Measurements from ENCODE around the gene ORAI3. TPM values are rescaled to one million over a fixed set of nuclear protein-coding genes. Genes with fewer than 3 reads are reported as not detected.

Gene ORAI3
- polyA plus RNA-seq, 2 of the 4 experiments (the other 2 are of a cell fraction) = 10.5 to 14.1 TPM

DNA sequence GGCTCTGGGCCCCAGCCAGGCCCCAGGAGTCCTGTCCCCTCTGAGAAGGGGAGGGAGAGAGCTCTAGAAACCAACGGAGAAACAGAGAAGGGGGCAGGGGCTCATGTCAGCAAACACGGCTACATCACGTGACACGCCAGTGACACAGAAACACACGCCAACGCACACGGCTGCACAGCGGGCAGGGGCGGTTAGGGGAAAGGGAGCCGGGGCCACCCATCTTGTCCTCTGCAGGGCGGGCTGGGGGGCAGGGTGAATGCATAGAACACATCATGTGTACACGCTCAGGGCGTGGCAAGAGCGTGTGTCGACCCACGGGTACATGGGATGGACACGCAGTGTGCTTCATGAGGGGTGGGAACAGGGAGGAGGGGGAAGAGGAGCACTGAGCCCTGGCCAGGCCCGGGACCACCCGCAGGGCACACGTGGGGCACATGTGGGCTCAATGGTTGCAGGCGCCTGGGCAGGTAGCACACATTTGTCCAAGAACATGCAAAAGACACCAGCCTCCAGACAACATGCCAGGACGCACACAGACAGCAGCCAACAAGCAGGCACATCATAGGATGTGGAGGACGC lies 40.7 kb downstream of the ORAI3 start:
- ATAC-seq = no peak
- Histone ChIP-seq H3K4me2 (no peak overlapping the region), H3K27ac (no peak overlapping the region), H3K4me3 (no peak overlapping the region), H3K9me3 (no peaks in the 10 kb centered on the region), H3K4me1 (peaks cover 21% of the 10 kb centered on the region)
- no peak for TF ChIP-seq RNF2 (IDR thresholded peaks at IDR 0.05; ENCODE audit: borderline replicate concordance, low read depth)
- no peak for TF ChIP-seq SMC3 (IDR thresholded peaks at IDR 0.05)
- no peak for TF ChIP-seq ZSCAN20 (CRISPR knock-in tag; IDR thresholded peaks at IDR 0.05)
- TF ChIP-seq HDAC2 (IDR thresholded peaks at IDR 0.05) = no peak
- CTCF ChIA-PET = interaction anchor here (1.0 kb wide), 1 partner anchor 26 kb away, joined by 4 read pairs; no protein-coding TSS in a partner anchor
- WGBS (ENCODE audit: missing lambda C conversion rate) = 87% methylated on average over 23 of the region's 23 CpGs
- FAIRE-seq = no peak
- DNase-seq (ENCODE audit: low read depth in 1 of 2, low spot score in 1 of 2) = no peak
- POLR2A ChIA-PET = no interaction called here

DNA sequence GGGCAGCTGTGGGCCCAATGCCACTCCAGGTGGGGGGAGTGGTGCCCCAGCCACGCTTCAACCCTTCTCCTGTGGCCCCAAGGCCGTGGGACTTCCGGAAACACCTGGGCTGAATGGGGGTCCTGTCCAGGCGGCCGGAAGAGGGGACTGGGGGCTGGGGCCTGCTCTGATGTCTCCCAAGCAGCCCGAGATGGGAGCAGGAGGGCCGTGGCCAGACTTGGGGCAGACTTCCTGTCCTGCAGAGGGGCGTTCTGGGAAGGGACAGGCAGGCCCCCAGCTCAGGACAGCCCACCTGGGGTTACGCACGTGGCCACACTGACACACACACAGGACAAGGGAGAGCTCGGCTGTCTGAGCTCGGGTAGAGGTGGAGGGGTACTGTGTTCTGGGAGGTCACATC lies 41.2 kb downstream of the ORAI3 start:
- no peak overlapping the region for H3K4me2 ChIP-seq
- WGBS (ENCODE audit: missing lambda C conversion rate) = 87% methylated on average over 9 of the region's 12 CpGs
- peaks cover 23% of the 10 kb centered on the region for H3K4me1 ChIP-seq
- no peak overlapping the region; a peak in 1 of 6 replicates for H3K27ac ChIP-seq
- POLR2A ChIA-PET = no interaction called here
- TF ChIP-seq ESRRA (IDR thresholded peaks at IDR 0.05; ENCODE audit: borderline replicate concordance, low read length) (no peak), ZNF302 (CRISPR knock-in tag; IDR thresholded peaks at IDR 0.05) (no peak), CEBPB (IDR thresholded peaks at IDR 0.05) (no peak), MAZ (IDR thresholded peaks at IDR 0.05; ENCODE audit: borderline replicate concordance, low read depth, low read length) (no peak), RFX5 (IDR thresholded peaks at IDR 0.05) (no peak), NR3C1 (IDR thresholded peaks at IDR 0.05) (no peak), EHF (CRISPR knock-in tag; IDR thresholded peaks at IDR 0.05) (no peak), JUN (IDR thresholded peaks at IDR 0.05) (no peak), HOXA7 (CRISPR knock-in tag; IDR thresholded peaks at IDR 0.05) (no peak), NFE2L2 (conservative IDR thresholded peaks at IDR 0.05; ENCODE audit: low read length) (no peak)
- TF ChIP-seq, protein P1, sequence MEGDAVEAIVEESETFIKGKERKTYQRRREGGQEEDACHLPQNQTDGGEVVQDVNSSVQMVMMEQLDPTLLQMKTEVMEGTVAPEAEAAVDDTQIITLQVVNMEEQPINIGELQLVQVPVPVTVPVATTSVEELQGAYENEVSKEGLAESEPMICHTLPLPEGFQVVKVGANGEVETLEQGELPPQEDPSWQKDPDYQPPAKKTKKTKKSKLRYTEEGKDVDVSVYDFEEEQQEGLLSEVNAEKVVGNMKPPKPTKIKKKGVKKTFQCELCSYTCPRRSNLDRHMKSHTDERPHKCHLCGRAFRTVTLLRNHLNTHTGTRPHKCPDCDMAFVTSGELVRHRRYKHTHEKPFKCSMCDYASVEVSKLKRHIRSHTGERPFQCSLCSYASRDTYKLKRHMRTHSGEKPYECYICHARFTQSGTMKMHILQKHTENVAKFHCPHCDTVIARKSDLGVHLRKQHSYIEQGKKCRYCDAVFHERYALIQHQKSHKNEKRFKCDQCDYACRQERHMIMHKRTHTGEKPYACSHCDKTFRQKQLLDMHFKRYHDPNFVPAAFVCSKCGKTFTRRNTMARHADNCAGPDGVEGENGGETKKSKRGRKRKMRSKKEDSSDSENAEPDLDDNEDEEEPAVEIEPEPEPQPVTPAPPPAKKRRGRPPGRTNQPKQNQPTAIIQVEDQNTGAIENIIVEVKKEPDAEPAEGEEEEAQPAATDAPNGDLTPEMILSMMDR (IDR thresholded peaks at IDR 0.05) = no peak
- TF ChIP-seq, protein P2, sequence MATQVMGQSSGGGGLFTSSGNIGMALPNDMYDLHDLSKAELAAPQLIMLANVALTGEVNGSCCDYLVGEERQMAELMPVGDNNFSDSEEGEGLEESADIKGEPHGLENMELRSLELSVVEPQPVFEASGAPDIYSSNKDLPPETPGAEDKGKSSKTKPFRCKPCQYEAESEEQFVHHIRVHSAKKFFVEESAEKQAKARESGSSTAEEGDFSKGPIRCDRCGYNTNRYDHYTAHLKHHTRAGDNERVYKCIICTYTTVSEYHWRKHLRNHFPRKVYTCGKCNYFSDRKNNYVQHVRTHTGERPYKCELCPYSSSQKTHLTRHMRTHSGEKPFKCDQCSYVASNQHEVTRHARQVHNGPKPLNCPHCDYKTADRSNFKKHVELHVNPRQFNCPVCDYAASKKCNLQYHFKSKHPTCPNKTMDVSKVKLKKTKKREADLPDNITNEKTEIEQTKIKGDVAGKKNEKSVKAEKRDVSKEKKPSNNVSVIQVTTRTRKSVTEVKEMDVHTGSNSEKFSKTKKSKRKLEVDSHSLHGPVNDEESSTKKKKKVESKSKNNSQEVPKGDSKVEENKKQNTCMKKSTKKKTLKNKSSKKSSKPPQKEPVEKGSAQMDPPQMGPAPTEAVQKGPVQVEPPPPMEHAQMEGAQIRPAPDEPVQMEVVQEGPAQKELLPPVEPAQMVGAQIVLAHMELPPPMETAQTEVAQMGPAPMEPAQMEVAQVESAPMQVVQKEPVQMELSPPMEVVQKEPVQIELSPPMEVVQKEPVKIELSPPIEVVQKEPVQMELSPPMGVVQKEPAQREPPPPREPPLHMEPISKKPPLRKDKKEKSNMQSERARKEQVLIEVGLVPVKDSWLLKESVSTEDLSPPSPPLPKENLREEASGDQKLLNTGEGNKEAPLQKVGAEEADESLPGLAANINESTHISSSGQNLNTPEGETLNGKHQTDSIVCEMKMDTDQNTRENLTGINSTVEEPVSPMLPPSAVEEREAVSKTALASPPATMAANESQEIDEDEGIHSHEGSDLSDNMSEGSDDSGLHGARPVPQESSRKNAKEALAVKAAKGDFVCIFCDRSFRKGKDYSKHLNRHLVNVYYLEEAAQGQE (IDR thresholded peaks at IDR 0.05) = no peak
- TF ChIP-seq, protein P3, sequence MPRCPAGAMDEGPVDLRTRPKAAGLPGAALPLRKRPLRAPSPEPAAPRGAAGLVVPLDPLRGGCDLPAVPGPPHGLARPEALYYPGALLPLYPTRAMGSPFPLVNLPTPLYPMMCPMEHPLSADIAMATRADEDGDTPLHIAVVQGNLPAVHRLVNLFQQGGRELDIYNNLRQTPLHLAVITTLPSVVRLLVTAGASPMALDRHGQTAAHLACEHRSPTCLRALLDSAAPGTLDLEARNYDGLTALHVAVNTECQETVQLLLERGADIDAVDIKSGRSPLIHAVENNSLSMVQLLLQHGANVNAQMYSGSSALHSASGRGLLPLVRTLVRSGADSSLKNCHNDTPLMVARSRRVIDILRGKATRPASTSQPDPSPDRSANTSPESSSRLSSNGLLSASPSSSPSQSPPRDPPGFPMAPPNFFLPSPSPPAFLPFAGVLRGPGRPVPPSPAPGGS (IDR thresholded peaks at IDR 0.05) = no peak
- DNase-seq (ENCODE audit: low read depth in 1 of 2, low spot score in 1 of 2) = no peak
- H3K4me3 ChIP-seq = no peak overlapping the region
- no peaks in the 10 kb centered on the region for H3K9me3 ChIP-seq
- no peak for FAIRE-seq
- CTCF ChIA-PET = interaction anchor here (1.0 kb wide), 1 partner anchor 27 kb away, joined by 4 read pairs; no protein-coding TSS in a partner anchor
- ATAC-seq = no peak

DNA sequence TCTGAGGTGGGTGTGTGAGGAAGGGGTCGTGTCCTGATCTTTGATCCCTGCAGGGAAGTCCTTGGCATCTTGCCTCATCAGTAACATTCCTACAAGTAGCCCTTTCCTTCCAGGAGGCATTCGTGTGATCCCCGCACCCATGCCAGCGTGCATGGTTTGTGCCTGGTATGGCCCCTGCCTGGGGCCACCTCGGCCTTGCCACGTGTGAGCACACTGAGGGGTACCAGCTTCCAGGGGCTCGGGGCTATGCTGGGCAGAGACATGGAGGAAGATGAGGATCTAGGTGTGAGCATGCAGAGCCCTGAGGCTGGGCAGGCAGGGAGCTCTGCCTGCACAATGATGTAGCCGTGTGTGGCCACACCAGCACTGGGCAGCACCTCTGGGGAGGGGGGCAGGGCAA lies 42.2 kb downstream of the ORAI3 start:
- Histone ChIP-seq H3K4me3 (no peak overlapping the region), H3K9me3 (no peaks in the 10 kb centered on the region), H3K4me2 (no peak overlapping the region), H3K27ac (peak overlapping the region in 1 of 2 experiments; percentile 60; a peak in 2 of 6 replicates), H3K4me1 (peaks cover 23% of the 10 kb centered on the region)
- no peak for ATAC-seq
- CTCF ChIA-PET = no interaction called here
- POLR2A ChIA-PET = interaction anchor here (0.6 kb wide), 1 partner anchor 66 kb away, joined by 7 read pairs; no protein-coding TSS in a partner anchor
- no peak for FAIRE-seq
- DNase-seq (ENCODE audit: low read depth in 1 of 2, low spot score in 1 of 2) = no peak
- WGBS (ENCODE audit: missing lambda C conversion rate) = 59% methylated on average over 4 of the region's 8 CpGs
- TF ChIP-seq, protein P4, sequence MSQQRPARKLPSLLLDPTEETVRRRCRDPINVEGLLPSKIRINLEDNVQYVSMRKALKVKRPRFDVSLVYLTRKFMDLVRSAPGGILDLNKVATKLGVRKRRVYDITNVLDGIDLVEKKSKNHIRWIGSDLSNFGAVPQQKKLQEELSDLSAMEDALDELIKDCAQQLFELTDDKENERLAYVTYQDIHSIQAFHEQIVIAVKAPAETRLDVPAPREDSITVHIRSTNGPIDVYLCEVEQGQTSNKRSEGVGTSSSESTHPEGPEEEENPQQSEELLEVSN (IDR thresholded peaks at IDR 0.05; ENCODE audit: borderline replicate concordance, low read depth) = no peak
- TF ChIP-seq POLR2A (IDR thresholded peaks at IDR 0.05; ENCODE audit: low read length) (no peak), RARB (CRISPR knock-in tag; IDR thresholded peaks at IDR 0.05) (no peak), ZC3H11A (IDR thresholded peaks at IDR 0.05) (no peak), TP53 (CRISPR knock-in tag; IDR thresholded peaks at IDR 0.05) (no peak), FOXS1 (CRISPR knock-in tag; IDR thresholded peaks at IDR 0.05) (no peak), MAFK (IDR thresholded peaks at IDR 0.05; ENCODE audit: partially characterized antibody) (no peak), ESRRA (IDR thresholded peaks at IDR 0.05; ENCODE audit: borderline replicate concordance, low read length) (no peak), ZSCAN20 (CRISPR knock-in tag; IDR thresholded peaks at IDR 0.05) (no peak), SMC3 (IDR thresholded peaks at IDR 0.05) (no peak), HEYL (CRISPR knock-in tag; IDR thresholded peaks at IDR 0.05) (no peak)
- TF ChIP-seq, protein P5, sequence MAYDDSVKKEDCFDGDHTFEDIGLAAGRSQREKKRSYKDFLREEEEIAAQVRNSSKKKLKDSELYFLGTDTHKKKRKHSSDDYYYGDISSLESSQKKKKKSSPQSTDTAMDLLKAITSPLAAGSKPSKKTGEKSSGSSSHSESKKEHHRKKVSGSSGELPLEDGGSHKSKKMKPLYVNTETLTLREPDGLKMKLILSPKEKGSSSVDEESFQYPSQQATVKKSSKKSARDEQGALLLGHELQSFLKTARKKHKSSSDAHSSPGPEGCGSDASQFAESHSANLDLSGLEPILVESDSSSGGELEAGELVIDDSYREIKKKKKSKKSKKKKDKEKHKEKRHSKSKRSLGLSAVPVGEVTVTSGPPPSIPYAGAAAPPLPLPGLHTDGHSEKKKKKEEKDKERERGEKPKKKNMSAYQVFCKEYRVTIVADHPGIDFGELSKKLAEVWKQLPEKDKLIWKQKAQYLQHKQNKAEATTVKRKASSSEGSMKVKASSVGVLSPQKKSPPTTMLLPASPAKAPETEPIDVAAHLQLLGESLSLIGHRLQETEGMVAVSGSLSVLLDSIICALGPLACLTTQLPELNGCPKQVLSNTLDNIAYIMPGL (CRISPR knock-in tag; IDR thresholded peaks at IDR 0.05; ENCODE audit: borderline replicate concordance) = no peak
